K562 (cell line): Measurements from ENCODE around the gene MFSD11. TPM values are rescaled to one million over a fixed set of nuclear protein-coding genes. Genes with fewer than 3 reads are reported as not detected.

Source experiments
- ATAC-seq: fragments of 200-7000 bp; cut with Tn5 transposase; 3 replicates; pipeline ENCODE4 v1.9.1; 2020; ENCODE audit warnings: moderate library complexity
- BruUV-seq: library from RNA; stranded (reverse); fragments of 400-500 nt; replicated peaks from 2 replicates; lab custom pipeline; 2021; lab: Mats Ljungman, UMichigan
- CTCF ChIA-PET: fragments of 300-600 bp; formaldehyde crosslinking; extraction: SDS; loops from one replicate; lab custom pipeline; 2021; ENCODE audit warnings: low intra/inter-chr PET ratio; lab: Yijun Ruan, JAX
- POLR2A ChIA-PET: fragments of 300-600, 350-650 bp; sonication (Branson Sonifier 250); formaldehyde crosslinking; extraction: SDS; loops from one replicate; lab custom pipeline; 2021; ENCODE audit warnings: antibody characterized with exemption, inconsistent platforms; lab: Yijun Ruan, JAX
- DNase-seq, 4 experiments: peaks; one replicate each; pipeline versions ENCODE4 v3.0.0 to v3.0.0-alpha.2; 2011 to 2018; ENCODE audit warnings: low spot score in 3 of 4, mixed read lengths in 3 of 4; ENCODE audit errors: extremely low read depth in 1 of 4
- FAIRE-seq: peaks from 2 replicates; lab custom pipeline; 2011; peaks lifted over from hg19 to GRCh38; lab: Jason Lieb, UNC
- H2AFZ ChIP-seq: 2 replicates; pipeline ENCODE4 v1.6.0; 2011; ENCODE audit warnings: low read depth, low read length, control low read depth, inconsistent platforms
- H3K27ac ChIP-seq: fragments of 200-600 bp; 3 replicates; pipeline ENCODE4 v1.8.0; 2011; ENCODE audit warnings: low read depth, mild to moderate bottlenecking, control low read depth, inconsistent platforms, low read length, moderate library complexity, mixed read lengths; ENCODE audit errors: extremely low read depth
- H3K27me3 ChIP-seq, 2 experiments: fragments of 300-600 bp in 1 of 2; 2 replicates in 1 of 2; 3 replicates in 1 of 2; pipeline versions ENCODE4 v1.6.0 to v1.8.0; 2011; ENCODE audit warnings: inconsistent platforms in 2 of 2, low read length in 2 of 2, mild to moderate bottlenecking in 1 of 2, mixed read lengths in 1 of 2, moderate library complexity in 1 of 2; ENCODE audit not compliant: control insufficient read depth in 2 of 2, insufficient read depth in 2 of 2
- H3K36me3 ChIP-seq: fragments of 300-600 bp; 3 replicates; pipeline ENCODE4 v1.8.0; 2011; ENCODE audit warnings: mild to moderate bottlenecking, low read length, inconsistent platforms; ENCODE audit not compliant: control insufficient read depth, insufficient read depth
- H3K4me1 ChIP-seq, 2 experiments: fragments of 200-600 bp in 1 of 2; replicated peaks in 1 of 2; 2 replicates in 1 of 2; 3 replicates in 1 of 2; pipeline versions ENCODE4 v1.5.1 to v1.8.0; 2011; ENCODE audit warnings: inconsistent platforms in 2 of 2, low read length in 2 of 2, mild to moderate bottlenecking in 1 of 2, mixed read lengths in 1 of 2, moderate library complexity in 1 of 2; ENCODE audit not compliant: control insufficient read depth in 2 of 2, insufficient read depth in 2 of 2
- H3K4me2 ChIP-seq: 2 replicates; pipeline ENCODE4 v1.6.1; 2011; ENCODE audit warnings: low read length, control low read depth, inconsistent platforms, mixed read lengths; ENCODE audit not compliant: insufficient read depth
- H3K4me3 ChIP-seq: fragments of 200-600 bp; sonication (generic), shearing (Covaris generic); 2 replicates; pipeline ENCODE4 v1.5.1; 2016; ENCODE audit warnings: control low read depth, inconsistent platforms
- H3K79me2 ChIP-seq: fragments of 200-600 bp; 3 replicates; pipeline ENCODE4 v1.8.0; 2011; ENCODE audit warnings: low read length, inconsistent platforms; ENCODE audit not compliant: control insufficient read depth, insufficient read depth
- H3K9ac ChIP-seq, 2 experiments: 2 replicates each; pipeline versions ENCODE4 v1.6.0 to v1.6.1; 2011; ENCODE audit warnings: low read depth in 2 of 2, low read length in 2 of 2, control low read depth in 1 of 2, inconsistent platforms in 1 of 2, mild to moderate bottlenecking in 1 of 2, mixed read lengths in 1 of 2; ENCODE audit not compliant: insufficient read depth in 1 of 2
- H3K9me1 ChIP-seq: one replicate; pipeline ENCODE4 v1.6.0; 2011; ENCODE audit warnings: inconsistent platforms, mild to moderate bottlenecking, low read length, moderate library complexity; ENCODE audit not compliant: control insufficient read depth, insufficient read depth
- H3K9me3 ChIP-seq: replicated peaks from 2 replicates; pipeline ENCODE4 v1.5.1; 2011; ENCODE audit warnings: low read depth, low read length, inconsistent platforms; ENCODE audit not compliant: control insufficient read depth, insufficient read depth
- H4K20me1 ChIP-seq: replicated peaks from 2 replicates; pipeline ENCODE4 v1.6.1; 2011; ENCODE audit warnings: low read length, inconsistent platforms, mixed read lengths; ENCODE audit not compliant: control insufficient read depth, insufficient read depth
- CTCF ChIP-seq, 3 experiments: IDR thresholded peaks in 2 of 3; conservative IDR thresholded peaks in 1 of 3; 2 replicates each; pipeline ENCODE4 v1.5.1; 2011 to 2012; ENCODE audit warnings: low read length in 3 of 3, mild to moderate bottlenecking in 3 of 3, control low read depth in 2 of 3, improper control_type of control experiment in 1 of 3, inconsistent platforms in 1 of 3, low read depth in 1 of 3, mixed read lengths in 1 of 3, moderate library complexity in 1 of 3; ENCODE audit not compliant: insufficient read depth in 2 of 3
- MTA2 ChIP-seq: fragments of 450-650 bp; IDR thresholded peaks from 2 replicates; pipeline ENCODE4 v1.6.1; 2016; ENCODE audit warnings: low read depth
- PHTF2 ChIP-seq: fragments of 250-450 bp; sonication (Bioruptor Pico); IDR thresholded peaks from 2 replicates; pipeline ENCODE4 v1.5.0; 2021; ENCODE audit warnings: mild to moderate bottlenecking
- PRPF4 ChIP-seq: fragments of 200-400 bp; formaldehyde crosslinking; IDR thresholded peaks from one replicate; pipeline ENCODE4 v1.6.1; 2017; ENCODE audit warnings: low read length, low read depth, mild to moderate bottlenecking; ENCODE audit not compliant: insufficient read depth, poor library complexity, severe bottlenecking
- RAD21 ChIP-seq, 2 experiments: fragments of 250-450 bp in 1 of 2; fragments of 450-650 bp in 1 of 2; sonication (Bioruptor Pico) in 1 of 2; formaldehyde crosslinking in 1 of 2; IDR thresholded peaks in 1 of 2; conservative IDR thresholded peaks in 1 of 2; 2 replicates each; pipeline versions ENCODE4 v1.4.0 to v1.8.0; 2020 to 2022; ENCODE audit warnings: mild to moderate bottlenecking in 2 of 2, moderate library complexity in 1 of 2
- ZBTB33 ChIP-seq: sonication (generic); formaldehyde crosslinking; IDR thresholded peaks from 2 replicates; pipeline ENCODE4 v1.8.1; 2023; ENCODE audit warnings: mild to moderate bottlenecking, missing genetic modification reagents
- ZNF124 ChIP-seq: sonication (generic); formaldehyde crosslinking; IDR thresholded peaks from 2 replicates; pipeline ENCODE4 v1.8.1; 2022; ENCODE audit warnings: missing genetic modification reagents
- WGBS: fragments of 100-300 bp; shearing (Covaris generic); methylation state at CpG from one replicate; pipeline ENCODE4 v1.1.6; 2016; ENCODE audit warnings: low coverage, mixed read lengths; ENCODE audit not compliant: insufficient coverage; ENCODE audit errors: missing lambda C conversion rate; 5-methylcytosine and 5-hydroxymethylcytosine counted together
- in situ Hi-C: fragments of 300-500 bp; cut with MboI; formaldehyde crosslinking; loops from 4 replicates; pipeline ENCODE4 v1.15.0; 2018; ENCODE audit warnings: inconsistent platforms, mixed read lengths
- intact Hi-C: fragments of 100-400 bp; cut with micrococcal nuclease; formaldehyde crosslinking; loops from 2 replicates; pipeline ENCODE4 v1.14.2; 2022
- polyA plus RNA-seq, 8 experiments: library from polyadenylated mRNA; depleted of rRNA in 4 of 8; stranded (reverse) in 5 of 8; unstranded in 3 of 8; fragments of >200 nt; fragmentation: Nextera tagmentation in 2 of 8; fragmentation: Illumina TruSeq in 1 of 8; extraction: Ambion mirVana in 2 of 8; extraction: Trizol in 1 of 8; gene quantifications; 2 replicates each; pipeline versions ENCODE4 v1.2.1 to v1.2.3, GENCODE V29; 2011 to 2014; ENCODE audit warnings: inconsistent platforms in 1 of 8, missing spikeins in 1 of 8
- total RNA-seq, 7 experiments: library from RNA; depleted of rRNA in 6 of 7; stranded (reverse); fragments of >200 nt in 6 of 7; fragmentation: Illumina TruSeq in 2 of 7; extraction: Trizol in 2 of 7; gene quantifications; 2 replicates each; pipeline versions ENCODE4 v1.2.1 to v1.2.3, GENCODE V29; 2011 to 2021; ENCODE audit warnings: low replicate concordance in 1 of 7
- TF ChIP-seq, protein P1 (sequence below): fragments of 450-650 bp; formaldehyde crosslinking; IDR thresholded peaks from 2 replicates; pipeline ENCODE4 v1.4.0; 2020; ENCODE audit warnings: mild to moderate bottlenecking, mixed read lengths

MFSD11 gene
- total and polyA plus RNA-seq, 9 of the 15 experiments (the other 6 are each of a cell fraction or from before 2014, with no cell fraction given): 14.4 to 24.5 (median 19.9) TPM

DNA sequence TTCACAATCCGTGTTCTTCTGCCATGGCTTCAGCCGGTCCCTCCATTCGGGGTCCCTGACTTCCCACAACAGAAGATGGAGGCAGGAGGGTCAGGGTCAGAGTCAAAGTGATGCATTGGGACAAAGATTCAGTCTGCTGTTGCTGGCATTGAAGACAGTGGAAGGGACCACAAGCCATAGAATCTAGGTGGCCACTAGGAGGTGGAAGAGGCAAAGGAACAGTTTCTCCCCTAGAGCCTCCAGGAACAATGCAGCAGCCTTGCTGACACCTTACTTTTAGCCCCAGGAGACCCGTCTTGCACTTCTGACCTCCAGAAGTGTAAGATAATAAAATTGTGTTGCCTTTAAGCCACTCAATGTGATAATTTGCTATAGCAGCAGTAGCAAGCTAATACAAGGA is 55.9 kb downstream of the MFSD11 start:
- no peaks in the 10 kb centered on the region for H3K79me2 ChIP-seq
- no peaks in the 10 kb centered on the region for H3K9me3 ChIP-seq
- CTCF ChIA-PET: interaction anchor here (1.1 kb wide), 1 partner anchor 263 kb away, joined by 3 read pairs; no protein-coding TSS in a partner anchor
- in situ Hi-C loops: no loop called here
- no peaks in the 10 kb centered on the region for H3K27me3 ChIP-seq
- DNase-seq (peak; percentile 28 to 75 (median 40)), ATAC-seq (peak; percentile 88), FAIRE-seq (peak; percentile 79)
- no peak overlapping the region for H3K9ac ChIP-seq
- POLR2A ChIA-PET: interaction anchor here (1.3 kb wide), 1 partner anchor 12 kb away, joined by 3 read pairs; no protein-coding TSS in a partner anchor
- intact Hi-C loops: loop anchor here (5.0 to 10.0 kb wide), 2 partner anchors 74 to 281 kb away; partner anchors contain the start of gene MGAT5B
- no peak overlapping the region for H3K27ac ChIP-seq
- no peaks in the 10 kb centered on the region for H3K36me3 ChIP-seq
- H3K4me1 ChIP-seq: peaks cover 13 to 23% of the 10 kb centered on the region in 2 experiments
- no TSS peak for BruUV-seq
- no peaks in the 10 kb centered on the region for H3K9me1 ChIP-seq
- no peak overlapping the region for H2AFZ ChIP-seq
- 10% methylated on average over 4 of the region's 4 CpGs for WGBS
- no peak overlapping the region for H3K4me2 ChIP-seq
- no peaks in the 10 kb centered on the region for H4K20me1 ChIP-seq
- H3K4me3 ChIP-seq: no peak overlapping the region
- peak; percentile 68 to 82 (median 72) for TF ChIP-seq CTCF (IDR thresholded peaks at IDR 0.05 in 2 of 3, conservative IDR thresholded peaks at IDR 0.05 in 1 of 3; ENCODE audit: insufficient read depth in 2 of 3, low read depth in 1 of 3, low read length in 3 of 3)
- no peak for TF ChIP-seq ZNF124
- TF ChIP-seq, protein P1, sequence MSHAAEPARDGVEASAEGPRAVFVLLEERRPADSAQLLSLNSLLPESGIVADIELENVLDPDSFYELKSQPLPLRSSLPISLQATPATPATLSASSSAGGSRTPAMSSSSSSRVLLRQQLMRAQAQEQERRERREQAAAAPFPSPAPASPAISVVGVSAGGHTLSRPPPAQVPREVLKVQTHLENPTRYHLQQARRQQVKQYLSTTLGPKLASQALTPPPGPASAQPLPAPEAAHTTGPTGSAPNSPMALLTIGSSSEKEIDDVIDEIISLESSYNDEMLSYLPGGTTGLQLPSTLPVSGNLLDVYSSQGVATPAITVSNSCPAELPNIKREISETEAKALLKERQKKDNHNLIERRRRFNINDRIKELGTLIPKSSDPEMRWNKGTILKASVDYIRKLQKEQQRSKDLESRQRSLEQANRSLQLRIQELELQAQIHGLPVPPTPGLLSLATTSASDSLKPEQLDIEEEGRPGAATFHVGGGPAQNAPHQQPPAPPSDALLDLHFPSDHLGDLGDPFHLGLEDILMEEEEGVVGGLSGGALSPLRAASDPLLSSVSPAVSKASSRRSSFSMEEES: no peak
- no peak for TF ChIP-seq PRPF4
- no peak for TF ChIP-seq MTA2
- TF ChIP-seq ZBTB33 (CRISPR knock-in tag): no peak
- TF ChIP-seq PHTF2 (CRISPR knock-in tag): no peak
- TF ChIP-seq RAD21 (CRISPR knock-in tag; conservative IDR thresholded peaks at IDR 0.05 in 1 of 2, IDR thresholded peaks at IDR 0.05 in 1 of 2): peak; percentile 19 to 78; a peak in 3 of 4 replicates
